ENCODE measurements around the gene DECR2. TPM values are rescaled to one million over a fixed set of nuclear protein-coding genes. Genes with fewer than 3 reads are reported as not detected.

The DECR2 gene
- total and polyA plus RNA-seq, 10 of the 15 experiments (the other 5 are each of a cell fraction or from before 2014, with no cell fraction given): 0.53 to 20.3 (median 6.0) TPM

- Histone ChIP-seq H3K4me2 (ENCODE audit: control insufficient read depth, insufficient read depth) (no peak overlapping the region), H3K27me3 (replicated peaks in 1 of 2; ENCODE audit: control insufficient read depth in 2 of 2, insufficient read depth in 2 of 2, low read length in 1 of 2) (no peaks in the 10 kb centered on the region), H3K4me1 (ENCODE audit: control insufficient read depth, insufficient read depth, low read length) (no peaks in the 10 kb centered on the region), H2AFZ (ENCODE audit: control insufficient read depth, low read depth, low read length) (no peak overlapping the region), H3K4me3 (no peak overlapping the region), H4K20me1 (ENCODE audit: control insufficient read depth, insufficient read depth) (no peaks in the 10 kb centered on the region), H3K9me3 (replicated peaks; ENCODE audit: control insufficient read depth, insufficient read depth, low read length) (no peaks in the 10 kb centered on the region), H3K36me3 (ENCODE audit: control insufficient read depth in 2 of 2, insufficient read depth in 2 of 2, low read length in 1 of 2) (no peaks in the 10 kb centered on the region), H3K9ac (ENCODE audit: control insufficient read depth, insufficient read depth, low read length) (no peak overlapping the region), H3K27ac (ENCODE audit: control insufficient read depth, insufficient read depth) (no peak overlapping the region), H3K79me2 (ENCODE audit: control insufficient read depth, insufficient read depth, low read length) (no peaks in the 10 kb centered on the region)
- ATAC-seq (no peak), DNase-seq (ENCODE audit: low read depth, low spot score) (no peak), FAIRE-seq (no peak)
- in situ Hi-C loops (cut with MboI): no loop called here
- BruUV-seq (replicated peaks): no TSS peak
- CTCF ChIA-PET: no interaction called here
- no peak for TF ChIP-seq CBX5 (IDR thresholded peaks at IDR 0.05; ENCODE audit: low read depth)
- TF ChIP-seq, protein P1, sequence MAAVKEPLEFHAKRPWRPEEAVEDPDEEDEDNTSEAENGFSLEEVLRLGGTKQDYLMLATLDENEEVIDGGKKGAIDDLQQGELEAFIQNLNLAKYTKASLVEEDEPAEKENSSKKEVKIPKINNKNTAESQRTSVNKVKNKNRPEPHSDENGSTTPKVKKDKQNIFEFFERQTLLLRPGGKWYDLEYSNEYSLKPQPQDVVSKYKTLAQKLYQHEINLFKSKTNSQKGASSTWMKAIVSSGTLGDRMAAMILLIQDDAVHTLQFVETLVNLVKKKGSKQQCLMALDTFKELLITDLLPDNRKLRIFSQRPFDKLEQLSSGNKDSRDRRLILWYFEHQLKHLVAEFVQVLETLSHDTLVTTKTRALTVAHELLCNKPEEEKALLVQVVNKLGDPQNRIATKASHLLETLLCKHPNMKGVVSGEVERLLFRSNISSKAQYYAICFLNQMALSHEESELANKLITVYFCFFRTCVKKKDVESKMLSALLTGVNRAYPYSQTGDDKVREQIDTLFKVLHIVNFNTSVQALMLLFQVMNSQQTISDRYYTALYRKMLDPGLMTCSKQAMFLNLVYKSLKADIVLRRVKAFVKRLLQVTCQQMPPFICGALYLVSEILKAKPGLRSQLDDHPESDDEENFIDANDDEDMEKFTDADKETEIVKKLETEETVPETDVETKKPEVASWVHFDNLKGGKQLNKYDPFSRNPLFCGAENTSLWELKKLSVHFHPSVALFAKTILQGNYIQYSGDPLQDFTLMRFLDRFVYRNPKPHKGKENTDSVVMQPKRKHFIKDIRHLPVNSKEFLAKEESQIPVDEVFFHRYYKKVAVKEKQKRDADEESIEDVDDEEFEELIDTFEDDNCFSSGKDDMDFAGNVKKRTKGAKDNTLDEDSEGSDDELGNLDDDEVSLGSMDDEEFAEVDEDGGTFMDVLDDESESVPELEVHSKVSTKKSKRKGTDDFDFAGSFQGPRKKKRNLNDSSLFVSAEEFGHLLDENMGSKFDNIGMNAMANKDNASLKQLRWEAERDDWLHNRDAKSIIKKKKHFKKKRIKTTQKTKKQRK (IDR thresholded peaks at IDR 0.05; ENCODE audit: low read depth, low read length): no peak
- RAD21 ChIA-PET (ENCODE audit: unreplicated experiment): no interaction called here
- POLR2A ChIA-PET: interaction anchor here (1.2 kb wide), 1 partner anchor 15 kb away, joined by 4 read pairs; no protein-coding TSS in a partner anchor
- SMC1A ChIA-PET (ENCODE audit: uncharacterized antibody, unreplicated experiment): no interaction called here
- intact Hi-C loops (cut with micrococcal nuclease; ENCODE audit: unreplicated experiment): no loop called here
- WGBS (ENCODE audit: insufficient coverage, insufficient replicate concordance, low lambda C conversion rate, missing lambda C conversion rate): 84% methylated on average over 23 of the region's 26 CpGs
Measured at GRCh38 chr16:411576-412265, 10.0 kb downstream of the DECR2 start.

Data from GM12878 (cell line).